A172 (cell line): Measurements from ENCODE around the gene ITGA11. TPM values are rescaled to one million over a fixed set of nuclear protein-coding genes. Genes with fewer than 3 reads are reported as not detected.
A peak's percentile ranks its signal among the peaks of the same experiment; 100 is the strongest.

ENCODE experiments used
- DNase-seq: peaks from one replicate; pipeline ENCODE4 v3.0.0-alpha.2; 2015; ENCODE audit warnings: low spot score
- total RNA-seq: library from RNA; depleted of rRNA; stranded (reverse); fragments of >200 nt; shearing (Covaris generic); gene quantifications from 2 replicates; pipeline ENCODE4 v1.2.3, GENCODE V29; 2014

Gene ITGA11
- total RNA-seq, 1 experiment from 2014 or later = 0.72 TPM

DNA sequence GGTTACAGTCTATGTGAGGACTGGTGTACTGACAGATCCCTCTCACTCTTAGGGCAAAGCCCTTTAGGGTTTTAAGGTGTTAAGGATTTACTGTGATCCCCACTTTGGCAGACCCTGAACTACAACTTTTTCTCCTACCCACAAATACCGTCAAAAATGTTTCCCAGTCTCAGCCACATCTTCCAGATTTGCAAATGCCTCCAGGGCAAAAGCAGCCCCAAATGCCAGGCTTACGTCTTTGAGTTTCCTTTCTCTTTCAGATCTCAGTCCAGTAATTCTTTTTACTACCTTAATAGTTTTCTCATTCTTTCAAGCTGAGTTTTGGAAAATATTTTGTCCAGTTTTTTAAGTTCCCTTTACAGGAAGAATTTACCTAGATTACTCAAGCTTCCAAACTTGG lies 13.4 kb upstream of the ITGA11 start:
- DNase-seq = no peak

GRCh38 chr15:68444336-68444735 lies 12.4 kb upstream of the ITGA11 start:
- no peak for DNase-seq

GRCh38 chr15:68442903-68443302 lies 10.9 kb upstream of the ITGA11 start:
- DNase-seq = no peak

DNA sequence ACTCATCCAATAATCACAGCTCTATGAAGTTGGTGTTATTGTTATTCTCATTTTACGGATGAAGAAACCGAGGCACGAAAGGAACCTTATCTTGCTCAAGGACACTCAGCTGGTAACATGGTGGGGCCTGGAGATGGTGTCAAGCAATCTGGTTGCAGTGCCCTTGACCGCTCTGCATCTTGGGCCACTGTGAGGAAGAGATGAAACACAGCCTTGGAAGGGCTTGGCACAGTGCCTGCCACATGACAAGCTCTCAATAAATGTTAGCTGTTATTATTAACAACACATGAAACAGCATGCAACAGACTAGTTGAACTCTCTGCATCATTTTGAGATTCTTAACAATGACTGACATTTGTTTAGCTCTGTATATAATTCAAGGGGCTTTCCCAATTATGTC lies 10.1 kb upstream of the ITGA11 start:
- DNase-seq = no peak

- DNase-seq = no peak
These were observed 9.2 kb upstream of the ITGA11 start for GRCh38 chr15:68441045-68441743.

DNA sequence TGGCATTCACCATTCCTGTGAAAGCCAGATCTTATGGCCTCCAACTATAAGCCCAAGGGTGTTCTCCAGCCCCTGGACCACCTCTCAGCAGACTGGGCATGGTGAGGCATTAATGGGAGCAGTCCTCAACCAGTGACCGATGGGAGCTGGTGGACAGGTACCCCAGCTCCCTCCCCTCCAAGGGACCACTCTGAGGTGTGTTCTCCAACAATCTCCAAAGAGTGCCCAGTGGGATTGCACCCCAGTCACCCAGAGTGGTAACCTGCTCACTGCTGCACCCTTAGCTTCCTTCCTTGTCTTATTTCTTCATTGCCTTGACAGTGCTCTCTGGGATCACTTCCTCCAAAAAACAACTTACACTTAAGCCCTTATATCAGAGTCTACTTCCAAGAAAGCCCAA lies 8.2 kb upstream of the ITGA11 start:
- DNase-seq = no peak

GRCh38 chr15:68439506-68439905 lies 7.5 kb upstream of the ITGA11 start:
- DNase-seq = no peak

- DNase-seq = no peak
These were observed 4.7 kb upstream of the ITGA11 start for GRCh38 chr15:68436680-68437079.

DNA sequence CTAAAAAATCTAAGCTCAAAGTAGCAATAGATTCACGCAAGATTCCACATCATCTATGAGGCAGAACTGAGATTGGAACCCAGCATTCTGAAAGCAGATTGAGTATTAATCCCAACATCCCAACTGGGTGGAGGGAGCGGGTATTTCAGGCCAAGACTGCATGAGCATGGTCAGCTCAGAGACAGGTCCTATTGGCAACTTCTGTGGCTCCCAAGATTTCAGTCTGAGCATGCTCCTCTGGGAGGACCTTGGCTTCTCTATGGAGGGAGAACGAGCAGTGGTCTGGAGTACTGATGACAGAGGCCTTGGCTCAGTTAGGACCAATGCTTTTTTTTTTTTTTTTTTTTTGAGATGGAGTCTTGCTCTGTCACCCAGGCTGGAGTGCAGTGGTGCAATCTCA lies 4.0 kb upstream of the ITGA11 start:
- DNase-seq = no peak

- DNase-seq = no peak
These were observed 2.1 kb upstream of the ITGA11 start for GRCh38 chr15:68434021-68434420.

GRCh38 chr15:68433551-68433950 lies 1.6 kb upstream of the ITGA11 start:
- DNase-seq = no peak

DNA sequence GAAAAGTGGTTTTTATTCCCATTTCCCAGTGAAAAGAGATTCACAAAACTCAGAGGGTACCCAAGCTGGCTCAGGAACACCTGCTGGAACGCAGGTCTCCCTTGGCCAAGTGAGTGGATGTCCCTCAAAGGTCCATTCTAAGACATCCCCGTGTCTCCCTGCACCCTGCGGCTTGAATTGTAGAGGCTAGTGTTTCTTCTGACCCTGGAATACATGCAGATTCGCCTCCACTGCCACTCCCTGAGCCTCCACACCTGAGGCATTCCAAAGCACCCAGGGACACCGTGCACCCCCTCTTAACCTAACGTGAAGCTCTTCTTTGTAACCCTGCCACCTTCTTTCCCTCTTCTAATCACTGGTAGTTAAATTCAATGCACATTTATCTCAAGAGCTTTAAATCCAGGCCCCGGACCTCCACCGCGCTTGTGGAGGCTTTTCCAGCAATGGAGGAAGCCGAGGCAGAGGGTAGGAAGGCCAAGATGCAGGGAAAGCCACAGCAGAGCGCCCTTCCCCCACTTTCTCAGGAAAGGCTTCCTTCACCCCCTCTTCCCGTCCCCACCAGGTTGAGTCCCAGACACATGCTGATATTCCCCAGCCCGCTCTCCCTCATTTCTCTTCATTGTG lies 590 bp upstream of the ITGA11 start:
- DNase-seq = no peak

GRCh38 chr15:68431037-68431791 lies 749 bp downstream of the ITGA11 start:
- DNase-seq = no peak

DNA sequence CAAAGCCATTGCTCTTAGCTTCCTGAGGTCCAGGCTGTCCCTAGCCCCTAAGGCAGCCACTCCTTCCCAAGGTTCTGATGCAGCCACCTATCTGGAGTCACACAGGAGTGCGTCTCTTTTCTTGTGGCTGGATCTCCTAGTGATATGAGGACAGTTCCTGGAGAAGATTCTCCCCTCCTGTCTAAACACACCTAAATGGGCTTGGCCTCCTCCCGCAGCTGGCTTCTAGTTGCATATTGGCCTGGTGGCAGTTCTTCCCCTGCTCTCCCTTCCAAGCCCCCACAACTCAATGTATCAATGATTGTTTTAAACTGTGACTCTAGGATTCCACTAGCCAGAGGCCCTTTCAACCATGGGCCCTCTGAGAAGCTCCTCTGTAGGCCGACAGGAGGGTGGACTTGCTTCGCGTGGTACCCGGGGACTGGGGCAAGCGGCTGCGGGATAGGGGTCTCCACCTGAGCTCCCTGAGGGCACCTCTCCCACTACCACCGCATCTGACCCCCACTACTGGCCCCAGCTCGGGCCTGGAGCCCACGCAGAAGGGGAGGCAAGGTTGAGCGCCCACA lies 1.4 kb downstream of the ITGA11 start:
- DNase-seq = no peak

DNA sequence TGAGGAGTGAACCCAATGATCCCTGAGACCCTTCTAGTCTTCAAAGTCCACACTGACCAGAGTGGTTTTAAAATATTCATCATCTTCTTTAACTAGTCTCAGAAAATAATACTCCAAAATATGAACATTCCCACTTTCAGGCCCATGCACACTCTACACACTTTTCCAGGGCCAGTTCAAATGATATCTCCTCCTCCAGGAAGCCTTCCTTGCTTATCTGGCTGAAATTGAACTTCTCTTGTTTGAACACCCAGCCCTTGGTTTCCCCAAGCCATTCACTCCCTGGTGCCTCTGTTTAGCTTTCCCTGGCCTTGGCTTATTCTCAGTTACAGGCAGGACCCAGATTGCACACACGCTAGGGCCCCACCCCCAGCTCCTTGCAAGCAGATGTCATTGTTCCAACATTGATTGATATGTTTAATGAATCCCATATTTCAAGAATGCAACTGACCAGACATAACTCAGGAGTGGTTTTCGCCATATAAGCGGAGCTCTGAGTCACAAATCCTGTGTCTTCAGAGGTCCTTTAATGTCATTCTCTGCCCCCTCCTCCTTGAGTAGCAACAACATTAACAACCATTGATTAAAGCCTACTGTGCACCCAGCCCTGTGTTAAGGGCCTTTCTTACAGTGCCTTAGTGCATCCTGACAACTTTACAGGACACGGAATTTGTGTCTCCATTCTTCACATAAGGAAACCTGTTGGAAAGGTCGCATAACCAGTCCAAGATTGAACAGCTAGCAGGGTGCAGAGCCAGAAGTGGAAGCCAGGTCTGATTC lies 2.1 kb downstream of the ITGA11 start:
- no peak for DNase-seq

GRCh38 chr15:68428431-68428940 lies 3.5 kb downstream of the ITGA11 start:
- no peak for DNase-seq

GRCh38 chr15:68427963-68428362 lies 4.0 kb downstream of the ITGA11 start:
- no peak for DNase-seq

GRCh38 chr15:68427366-68427765 lies 4.6 kb downstream of the ITGA11 start:
- peak; percentile 22 for DNase-seq

- no peak for DNase-seq
These were observed 5.8 kb downstream of the ITGA11 start for GRCh38 chr15:68426116-68426515.

DNA sequence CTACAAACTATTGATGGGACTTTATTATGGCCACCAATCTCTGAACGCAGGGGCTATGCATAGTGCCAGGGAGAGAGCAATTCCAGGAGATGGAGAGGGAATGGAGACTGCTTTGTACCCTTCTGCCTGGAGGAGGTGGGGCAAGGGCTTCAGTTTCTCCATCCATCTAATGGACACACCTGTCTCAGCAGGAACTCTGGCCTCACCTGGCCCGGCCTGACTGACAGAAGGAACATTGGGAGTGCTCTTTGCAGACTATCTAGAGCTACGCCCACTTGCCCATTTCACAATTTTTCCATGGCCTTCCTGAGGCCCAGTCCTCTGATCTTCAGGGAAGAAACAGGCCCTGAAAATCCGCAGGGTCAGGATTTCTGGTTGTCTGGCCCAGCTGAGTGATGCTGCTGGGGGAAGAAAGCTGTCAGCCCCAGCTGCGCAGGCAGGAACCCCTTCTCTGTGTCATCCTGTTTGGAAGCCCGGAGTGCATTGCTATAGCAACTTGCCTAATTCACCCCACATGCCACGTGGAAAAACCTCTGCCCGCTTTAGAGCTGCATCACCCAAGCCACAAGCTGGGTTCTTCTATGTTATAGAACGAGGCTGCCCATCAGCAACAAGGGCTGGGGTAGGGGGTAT lies 6.4 kb downstream of the ITGA11 start:
- no peak for DNase-seq

- no peak for DNase-seq
These were observed 7.1 kb downstream of the ITGA11 start for GRCh38 chr15:68424754-68425390.
